Kidney (tissue), 22 donors: ENCODE measurements around the gene ANKUB1. TPM values are rescaled to one million over a fixed set of nuclear protein-coding genes. Genes with fewer than 3 reads are reported as not detected.
"Not testable (repeated sequence)": the region's sequence is repeated elsewhere in the genome, so short reads cannot be mapped to it uniquely, and the experiment has no call there.

Source experiments
- DNase-seq, 5 donors: peaks; one replicate each; pipeline ENCODE4 v3.0.0-alpha.2; 2013 to 2020
- FAIRE-seq: peaks from 2 replicates; lab custom pipeline; 2012; peaks lifted over from hg19 to GRCh38; lab: Jason Lieb, UNC
- H3K27ac ChIP-seq, 2 donors: one replicate each; pipeline ENCODE4 v1.7.0; 2013; ENCODE audit warnings: low read depth in 2 of 2, low read length in 2 of 2, inconsistent platforms in 1 of 2
- H3K27me3 ChIP-seq: one replicate; pipeline ENCODE4 v1.7.1; 2013; ENCODE audit warnings: low read length, inconsistent platforms; ENCODE audit not compliant: control insufficient read depth, insufficient read depth
- H3K36me3 ChIP-seq, 3 donors: one replicate each; pipeline versions ENCODE4 v1.7.0 to v1.7.1; 2013; ENCODE audit warnings: low read length in 3 of 3, control low read depth in 1 of 3, inconsistent platforms in 1 of 3; ENCODE audit not compliant: insufficient read depth in 3 of 3, control insufficient read depth in 2 of 3
- H3K4me1 ChIP-seq, 3 donors: one replicate each; pipeline versions ENCODE4 v1.7.0 to v1.7.1; 2013; ENCODE audit warnings: low read length in 3 of 3, inconsistent platforms in 1 of 3, low read depth in 1 of 3; ENCODE audit not compliant: control insufficient read depth in 2 of 3, insufficient read depth in 2 of 3
- H3K4me3 ChIP-seq, 3 donors: one replicate each; pipeline versions ENCODE4 v1.7.0 to v1.8.1; 2013; ENCODE audit warnings: low read length in 3 of 3, control low read depth in 1 of 3, inconsistent platforms in 1 of 3
- H3K9ac ChIP-seq, 3 donors: one replicate each; pipeline versions ENCODE4 v1.7.0 to v1.7.1; 2013; ENCODE audit warnings: low read length in 3 of 3, control low read depth in 1 of 3, inconsistent platforms in 1 of 3
- H3K9me3 ChIP-seq, 3 donors: one replicate each; pipeline versions ENCODE4 v1.7.0 to v1.7.1; 2013; ENCODE audit warnings: low read length in 3 of 3, control low read depth in 1 of 3, inconsistent platforms in 1 of 3; ENCODE audit not compliant: control insufficient read depth in 2 of 3, insufficient read depth in 1 of 3
- CTCF ChIP-seq: IDR thresholded peaks from 3 replicates; pipeline ENCODE4 v1.5.1; 2012; ENCODE audit warnings: mild to moderate bottlenecking, moderate library complexity, borderline replicate concordance; ENCODE audit not compliant: insufficient read depth; ENCODE audit errors: extremely low read depth
- intact Hi-C: fragments of 100-400 bp; cut with DNase I; formaldehyde crosslinking; loops from one replicate; pipeline ENCODE4 v1.11.1; 2022
- long read RNA-seq, 10 donors: library from polyadenylated mRNA in 1 of 10; unstranded in 1 of 10; transcript quantifications; one replicate each; pipeline ENCODE4 v2.0.0 and lab custom pipeline, GENCODE V29; 2021 to 2026
- polyA plus RNA-seq: library from polyadenylated mRNA; stranded (reverse); fragments of 350-450 nt; fragmentation: Illumina TruSeq; extraction: RNeasy Lipid Tissue Mini Kit (QIAGEN cat#74804); gene quantifications from one replicate; pipeline ENCODE4 v1.2.3, GENCODE V29; 2014; ENCODE audit warnings: low read depth, low replicate concordance; ENCODE audit not compliant: insufficient read depth
- total RNA-seq: library from RNA; stranded (reverse); fragmentation: NEBNext Ultra II Directional; extraction: Animal tissue kit (Norgen Biotek cat#: 25700); gene quantifications from one replicate; pipeline ENCODE4 v1.2.1, GENCODE V29; 2021
- donor health status: control.
- donor health status: control.
- donor health status: control.
- donor health status: control.
- donor health status: control.
- donor health status: DM: yes; HTN: yes; CAD: no.
- donor health status: Normal renal cell carcinoma (clear cell type).

The ANKUB1 gene
- total RNA-seq: not detected
- not detected for polyA plus RNA-seq
- long read RNA-seq, donor 1, partial matches to known transcripts: 22 of 22 reads
- long read RNA-seq, donor 1, other reads (novel, unspliced or antisense): 0 of 22 reads
- long read RNA-seq, donor 2: 0 reads
- long read RNA-seq, donor 3: 0 reads
- long read RNA-seq, donor 4, partial matches to known transcripts: 5 of 26 reads
- long read RNA-seq, donor 4, other reads (novel, unspliced or antisense): 21 of 26 reads
- long read RNA-seq, donor 5: 0 reads
- long read RNA-seq, donor 6, partial matches to known transcripts: 10 of 46 reads
- long read RNA-seq, donor 6, other reads (novel, unspliced or antisense): 36 of 46 reads
- long read RNA-seq, donor 7, partial matches to known transcripts: 0 of 7 reads
- long read RNA-seq, donor 7, other reads (novel, unspliced or antisense): 7 of 7 reads
- long read RNA-seq, donor 8, partial matches to known transcripts: 9 of 24 reads
- long read RNA-seq, donor 8, other reads (novel, unspliced or antisense): 15 of 24 reads
- long read RNA-seq, donor 9: 0 reads
- long read RNA-seq, donor 10, partial matches to known transcripts: 69 of 97 reads
- long read RNA-seq, donor 10, other reads (novel, unspliced or antisense): 28 of 97 reads

DNA sequence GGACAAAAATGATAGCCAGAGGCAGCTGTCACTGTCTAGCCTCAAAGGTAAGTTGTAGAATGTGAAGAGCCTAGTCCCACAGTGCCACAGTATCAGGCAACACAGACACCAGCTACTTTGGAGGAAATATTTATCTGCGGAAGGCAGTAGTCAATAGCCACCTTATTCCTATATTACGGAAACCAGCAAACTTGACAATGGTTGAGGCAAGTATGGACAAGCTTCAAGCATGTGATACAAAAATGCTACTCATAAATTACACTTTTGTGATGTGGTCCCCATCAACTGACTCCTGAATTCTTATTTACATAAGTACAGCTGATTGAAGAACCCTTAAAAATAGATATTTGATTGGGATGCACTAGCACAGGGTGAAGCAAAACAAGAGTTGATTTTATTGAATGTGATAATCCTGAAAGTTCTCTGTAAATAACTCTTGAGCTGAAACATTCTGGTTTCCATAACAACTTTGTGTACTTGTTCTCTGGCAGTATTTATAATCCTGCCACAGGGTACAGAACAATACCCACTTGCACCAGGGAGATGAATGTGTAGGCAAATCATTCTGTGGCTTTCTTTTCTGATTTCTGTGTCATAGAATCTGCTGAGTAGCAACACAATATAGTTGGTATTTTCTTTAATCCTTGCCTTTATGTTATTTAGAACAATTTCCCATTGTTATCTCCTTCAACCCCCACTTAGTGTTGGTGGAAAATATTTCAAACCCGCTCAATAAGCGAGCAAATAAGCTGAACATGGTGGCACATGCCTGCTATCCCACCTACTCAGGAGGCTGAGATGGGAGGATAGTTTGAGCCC lies at the start of gene ANKUB1:
ANKUB1 (minus strand) TSS at position 103 of the 819 bp plus-strand sequence. CDS start 188 bp downstream, outside the sequence.
- Histone ChIP-seq H3K4me1 (no peaks in the 10 kb centered on the region), H3K4me3 (no peak within 1 kb of the TSS), H3K36me3 (no peaks in the 10 kb centered on the region), H3K27ac (no peak within 1 kb of the TSS), H3K9me3 (no peaks in the 10 kb centered on the region), H3K27me3 (no peaks in the 10 kb centered on the region), H3K9ac (peak within 1 kb of the TSS in 1 of 3 donors; percentile 19)
- FAIRE-seq: no peak
- no peak for TF ChIP-seq CTCF
- intact Hi-C loops: no loop called here
- DNase-seq: no peak

GRCh38 chr3:149839896-149840295 lies 47.5 kb upstream of the ANKUB1 start:
- Histone ChIP-seq H3K9ac (no peak overlapping the region), H3K9me3 (no peaks in the 10 kb centered on the region), H3K4me1 (peaks cover 0 to 17% (median 0%) of the 10 kb centered on the region in 3 donors), H3K4me3 (no peak overlapping the region), H3K36me3 (no peaks in the 10 kb centered on the region), H3K27me3 (no peaks in the 10 kb centered on the region), H3K27ac (no peak overlapping the region)
- no peak for DNase-seq
- no peak for FAIRE-seq
- intact Hi-C loops: no loop called here
- no peak for TF ChIP-seq CTCF

GRCh38 chr3:149839469-149839868 lies 47.1 kb upstream of the ANKUB1 start:
- H3K27ac ChIP-seq, H3K9me3 ChIP-seq, FAIRE-seq, DNase-seq, H3K9ac ChIP-seq, H3K27me3 ChIP-seq, intact Hi-C loops, H3K4me3 ChIP-seq, H3K36me3 ChIP-seq: not testable (repeated sequence)
- H3K4me1 ChIP-seq: peaks cover 0 to 17% (median 0%) of the 10 kb centered on the region in 3 donors

DNA sequence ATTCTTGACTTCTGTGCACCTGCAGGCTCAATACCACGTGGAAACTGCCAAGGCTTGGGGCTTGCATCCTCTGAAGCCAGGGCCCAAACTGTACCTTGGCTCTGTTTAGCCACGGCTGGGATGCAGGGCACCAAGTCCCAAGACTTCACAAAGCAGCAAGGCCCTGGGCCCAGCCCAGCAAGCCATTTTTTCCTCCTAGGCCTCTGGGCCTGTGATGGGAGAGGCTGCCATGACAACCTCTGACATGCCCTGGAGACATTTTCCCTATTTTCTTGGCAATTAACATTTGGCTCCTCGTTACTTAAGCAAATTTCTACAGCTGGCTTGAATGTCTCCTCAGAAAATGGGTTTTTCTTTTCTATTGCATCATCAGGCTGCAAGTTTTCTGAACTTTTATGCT lies 46.1 kb upstream of the ANKUB1 start:
- DNase-seq, H3K4me1 ChIP-seq, H3K27ac ChIP-seq, H3K9ac ChIP-seq, H3K36me3 ChIP-seq, H3K9me3 ChIP-seq, H3K4me3 ChIP-seq, intact Hi-C loops, FAIRE-seq, H3K27me3 ChIP-seq: not testable (repeated sequence)
